Naive B cell (primary cell): ENCODE measurements around the gene ABHD18. TPM values are rescaled to one million over a fixed set of nuclear protein-coding genes. Genes with fewer than 3 reads are reported as not detected.
"Not testable (repeated sequence)": the region's sequence is repeated elsewhere in the genome, so short reads cannot be mapped to it uniquely, and the experiment has no call there.

Source experiments
- ATAC-seq, 2 donors: fragments of 150-1000 bp; cut with Tn5 transposase; 2 replicates each; pipeline ENCODE4 v1.10.0; 2021; ENCODE audit warnings: low read depth in 2 of 2, mild to moderate bottlenecking in 2 of 2, moderate library complexity in 2 of 2
- DNase-seq: peaks from one replicate; pipeline ENCODE4 v3.0.0; 2022
- H3K27ac Mint-ChIP-seq, 6 donors: one replicate each; pipeline ENCODE4 v1.8.0; 2020 to 2022; ENCODE audit warnings: mild to moderate bottlenecking in 6 of 6, mixed read lengths in 6 of 6, moderate library complexity in 5 of 6, inconsistent platforms in 2 of 6
- H3K27me3 Mint-ChIP-seq, 3 donors: one replicate each; pipeline ENCODE4 v1.8.0; 2021 to 2022; ENCODE audit warnings: mixed read lengths in 3 of 3, mild to moderate bottlenecking in 1 of 3
- H3K36me3 Mint-ChIP-seq, 2 donors: one replicate each; pipeline ENCODE4 v1.8.0; 2020 to 2022; ENCODE audit warnings: mixed read lengths in 2 of 2, inconsistent platforms in 1 of 2, mild to moderate bottlenecking in 1 of 2
- H3K4me1 Mint-ChIP-seq, 3 donors: one replicate each; pipeline ENCODE4 v1.8.0; 2020 to 2022; ENCODE audit warnings: mixed read lengths in 3 of 3, inconsistent platforms in 1 of 3, mild to moderate bottlenecking in 1 of 3, moderate library complexity in 1 of 3
- H3K4me3 Mint-ChIP-seq, 8 donors: one replicate each; pipeline ENCODE4 v1.8.0; 2020 to 2022; ENCODE audit warnings: mild to moderate bottlenecking in 8 of 8, mixed read lengths in 8 of 8, moderate library complexity in 8 of 8, inconsistent platforms in 2 of 8
- H3K9me3 Mint-ChIP-seq, 7 donors: one replicate each; pipeline ENCODE4 v1.8.0; 2020 to 2022; ENCODE audit warnings: mixed read lengths in 7 of 7, mild to moderate bottlenecking in 5 of 7, inconsistent platforms in 2 of 7, moderate library complexity in 1 of 7
- polyA plus RNA-seq, 6 donors: library from polyadenylated mRNA; unstranded; fragments of 300-500 nt; fragmentation: Illumina TruSeq; gene quantifications; one replicate each; pipeline ENCODE4 v1.2.3, GENCODE V29; 2021; ENCODE audit warnings: low read depth in 6 of 6

Gene ABHD18
- polyA plus RNA-seq, 6 donors from 2014 or later, result 3.4 to 12.3 (median 8.5) TPM

DNA sequence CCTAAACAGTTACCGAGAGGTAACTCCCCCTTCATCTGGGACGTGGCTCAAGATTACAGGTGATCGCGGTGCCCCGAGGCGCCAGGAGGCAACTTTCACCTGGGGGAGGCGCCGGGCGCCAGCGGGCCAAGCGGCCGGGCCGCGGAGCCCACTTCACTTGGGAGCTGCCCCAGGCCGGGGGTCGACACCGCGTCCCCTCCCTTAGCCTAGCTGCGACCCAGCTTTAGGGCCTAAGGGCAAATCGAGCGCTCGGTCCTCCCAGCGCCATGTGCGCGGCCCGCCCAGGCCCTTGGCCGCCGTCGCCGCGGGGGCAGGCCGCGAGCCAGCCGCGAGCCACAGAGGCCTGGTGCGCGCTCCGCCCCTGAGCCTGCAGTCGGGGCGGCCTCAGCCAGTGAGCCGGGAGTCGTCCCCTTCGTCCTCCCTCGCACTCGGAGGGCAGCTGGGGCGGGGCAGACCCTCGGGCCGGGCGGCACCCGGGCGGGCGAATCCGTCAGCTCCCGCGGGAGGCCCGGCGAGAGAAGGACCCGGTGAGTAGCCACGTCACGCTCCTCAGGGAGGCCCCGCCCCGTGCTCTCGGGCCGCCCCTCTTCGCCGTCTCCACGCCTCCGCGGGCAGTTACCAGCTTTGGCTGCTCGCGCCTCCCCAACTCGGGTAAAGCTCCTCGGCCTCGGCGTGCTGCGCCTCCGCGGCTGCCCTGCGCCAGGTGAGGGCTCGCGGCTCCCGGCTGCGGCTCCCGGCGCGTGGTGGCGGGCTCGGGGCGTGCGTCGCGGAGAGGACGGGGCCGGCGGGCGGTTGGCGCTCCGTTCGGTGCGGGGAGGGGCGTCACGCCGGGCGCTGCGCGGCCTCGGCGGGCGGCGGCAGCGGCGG, 95.7 kb downstream of the ABHD18 start, which contains the start of gene LARP1B:
TSS of gene LARP1B (plus strand) at position 614 of the 867 bp plus-strand sequence. CDS start 13,640 bp downstream, outside the sequence.
- H3K4me1 Mint-ChIP-seq, result peaks cover 0 to 12% (median 11%) of the 10 kb centered on the region in 3 donors
- H3K36me3 Mint-ChIP-seq, result no peaks in the 10 kb centered on the region
- ATAC-seq (peak; percentile 82 to 83), DNase-seq (peak; percentile 95)
- H3K27me3 Mint-ChIP-seq, result peaks cover 0 to 7% (median 0%) of the 10 kb centered on the region in 3 donors
- no peaks in the 10 kb centered on the region for H3K9me3 Mint-ChIP-seq
- H3K27ac Mint-ChIP-seq, result peak within 1 kb of the TSS; percentile 82 to 96 (median 92)
- peak within 1 kb of the TSS; percentile 79 to 92 (median 88) for H3K4me3 Mint-ChIP-seq

- no peaks in the 10 kb centered on the region for H3K36me3 Mint-ChIP-seq
- H3K4me3 Mint-ChIP-seq, result peak overlapping the region; percentile 79 to 89 (median 85)
- peaks cover 0 to 2% (median 0%) of the 10 kb centered on the region in 3 donors for H3K27me3 Mint-ChIP-seq
- DNase-seq, result peak; percentile 65
- H3K4me1 Mint-ChIP-seq, result peaks cover 0 to 12% (median 11%) of the 10 kb centered on the region in 3 donors
- peak overlapping the region in 4 of 6 donors; percentile 57 to 81 (median 74) for H3K27ac Mint-ChIP-seq
- no peaks in the 10 kb centered on the region for H3K9me3 Mint-ChIP-seq
- peak; percentile 43 to 50 for ATAC-seq
Measured at GRCh38 chr4:128061566-128062536, 96.6 kb downstream of the ABHD18 start.

- not testable (repeated sequence) for DNase-seq, H3K4me1 Mint-ChIP-seq, H3K4me3 Mint-ChIP-seq, ATAC-seq, H3K36me3 Mint-ChIP-seq, H3K27ac Mint-ChIP-seq, H3K9me3 Mint-ChIP-seq, H3K27me3 Mint-ChIP-seq
Measured at GRCh38 chr4:128066453-128066820, 101.2 kb downstream of the ABHD18 start.

DNA sequence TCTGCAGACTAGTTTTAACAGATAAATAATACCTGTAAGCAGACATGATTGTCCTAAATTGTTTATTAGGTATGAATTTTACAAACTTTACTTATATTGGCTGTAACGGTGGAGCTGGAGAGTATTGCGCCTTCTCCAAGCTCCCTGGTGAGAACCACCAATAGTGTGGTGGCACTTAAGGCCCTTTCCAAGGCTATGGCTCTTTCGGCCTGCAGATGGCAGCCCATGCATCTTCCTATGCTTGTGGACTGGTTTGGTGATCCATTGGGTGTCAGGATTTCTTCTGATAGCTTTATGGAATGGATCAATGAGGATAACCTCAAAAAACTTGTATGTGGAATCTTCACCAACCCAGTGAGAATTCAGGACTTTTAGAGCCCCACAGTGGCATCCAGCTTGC, 103.7 kb downstream of the ABHD18 start:
- Mint-ChIP-seq H3K27ac (no peak overlapping the region), H3K36me3 (no peaks in the 10 kb centered on the region), H3K9me3 (no peaks in the 10 kb centered on the region), H3K4me1 (no peaks in the 10 kb centered on the region), H3K27me3 (no peaks in the 10 kb centered on the region), H3K4me3 (no peak overlapping the region)
- ATAC-seq (no peak), DNase-seq (no peak)

- Mint-ChIP-seq H3K36me3 (peaks cover 0 to 17% of the 10 kb centered on the region in 2 donors), H3K27me3 (no peaks in the 10 kb centered on the region), H3K27ac (no peak overlapping the region), H3K4me1 (no peaks in the 10 kb centered on the region), H3K4me3 (no peak overlapping the region), H3K9me3 (no peaks in the 10 kb centered on the region)
- DNase-seq (no peak), ATAC-seq (no peak)
Measured at GRCh38 chr4:128076464-128076863, 111.3 kb downstream of the ABHD18 start.

Other genes with a start within 250 kb of the ABHD18 start
- gene SLC25A31, start 235.0 kb upstream of the ABHD18 start, polyA plus RNA-seq, result not detected
- gene HSPA4L, start 183.1 kb upstream of the ABHD18 start, polyA plus RNA-seq, result under 1 TPM in 2 of 6 donors, not detected in 4; 0.05 TPM
- gene PLK4, start 84.5 kb upstream of the ABHD18 start, polyA plus RNA-seq, result 1 to 10 TPM in 2 of 6 donors, under 1 TPM in 3, not detected in 1; 0.61 to 2.3 (median 0.85) TPM
- 10 to 100 TPM in 3 of 6 donors, 1 to 10 TPM in 3; 7.1 to 13.3 (median 9.5) TPM for gene MFSD8, start 233 bp upstream of the ABHD18 start, polyA plus RNA-seq
- 1 to 10 TPM; 3.2 to 8.1 (median 4.3) TPM for gene LARP1B, start 95.9 kb downstream of the ABHD18 start, polyA plus RNA-seq